GM12878 (cell line): ENCODE results near the gene DMXL1. TPM values are rescaled to one million over a fixed set of nuclear protein-coding genes. Genes with fewer than 3 reads are reported as not detected.

ENCODE experiments used
- ATAC-seq: fragments of 200-7000 bp; cut with Tn5 transposase; 3 replicates; pipeline ENCODE4 v1.9.1; 2020; ENCODE audit warnings: mild to moderate bottlenecking, moderate library complexity
- BruUV-seq: library from RNA; stranded (reverse); fragments of 400-500 nt; replicated peaks from 2 replicates; lab custom pipeline; 2021; lab: Mats Ljungman, UMichigan
- CTCF ChIA-PET: fragments of 300-600 bp; sonication (Branson Sonifier 250); formaldehyde crosslinking; extraction: SDS; loops from one replicate; lab custom pipeline; 2021; ENCODE audit warnings: inconsistent platforms; lab: Yijun Ruan, JAX
- POLR2A ChIA-PET: fragments of 350-600 bp; formaldehyde crosslinking; extraction: SDS; loops from one replicate; lab custom pipeline; 2021; ENCODE audit warnings: inconsistent platforms; lab: Charles Lee
- RAD21 ChIA-PET: fragments of 300-600 bp; sonication (Branson Sonifier 250); formaldehyde crosslinking; loops from one replicate; lab custom pipeline; 2023; ENCODE audit warnings: antibody characterized with exemption; ENCODE audit not compliant: unreplicated experiment; lab: Charles Lee
- SMC1A ChIA-PET: fragments of 300-600 bp; sonication (Branson Sonifier 250); formaldehyde crosslinking; loops from one replicate; lab custom pipeline; 2023; ENCODE audit not compliant: unreplicated experiment, uncharacterized antibody; lab: Charles Lee
- DNase-seq: peaks from one replicate; pipeline ENCODE4 v3.0.0-alpha.2; 2011; ENCODE audit warnings: low read depth, low spot score
- FAIRE-seq: peaks from 3 replicates; lab custom pipeline; 2011; peaks lifted over from hg19 to GRCh38; lab: Jason Lieb, UNC
- H2AFZ ChIP-seq: 2 replicates; pipeline ENCODE4 v1.6.0; 2011; ENCODE audit warnings: low read depth, low read length, control low read depth; ENCODE audit not compliant: control insufficient read depth
- H3K27ac ChIP-seq: 2 replicates; pipeline ENCODE4 v1.5.1; 2011; ENCODE audit warnings: control low read depth; ENCODE audit not compliant: control insufficient read depth, insufficient read depth
- H3K27me3 ChIP-seq, 2 experiments: replicated peaks in 1 of 2; 2 replicates each; pipeline versions ENCODE4 v1.6.0 to v1.6.1; 2011; ENCODE audit warnings: low read length in 1 of 2; ENCODE audit not compliant: control insufficient read depth in 2 of 2, insufficient read depth in 2 of 2
- H3K36me3 ChIP-seq, 2 experiments: 2 replicates each; pipeline ENCODE4 v1.5.1; 2011; ENCODE audit warnings: low read length in 1 of 2; ENCODE audit not compliant: control insufficient read depth in 2 of 2, insufficient read depth in 2 of 2
- H3K4me1 ChIP-seq: 2 replicates; pipeline ENCODE4 v1.6.1; 2011; ENCODE audit warnings: mild to moderate bottlenecking, low read length, moderate library complexity, mixed read lengths; ENCODE audit not compliant: control insufficient read depth, insufficient read depth
- H3K4me2 ChIP-seq: 2 replicates; pipeline ENCODE4 v1.6.0; 2011; ENCODE audit warnings: control low read depth; ENCODE audit not compliant: control insufficient read depth, insufficient read depth
- H3K4me3 ChIP-seq: fragments of 200-600 bp; sonication (generic); 2 replicates; pipeline ENCODE4 v1.5.1; 2016
- H3K79me2 ChIP-seq: 2 replicates; pipeline ENCODE4 v1.6.0; 2011; ENCODE audit warnings: low read length; ENCODE audit not compliant: control insufficient read depth, insufficient read depth
- H3K9ac ChIP-seq: 2 replicates; pipeline ENCODE4 v1.8.0; 2011; ENCODE audit warnings: low read length, control low read depth, mixed read lengths; ENCODE audit not compliant: control insufficient read depth, insufficient read depth
- H3K9me3 ChIP-seq: replicated peaks from 3 replicates; pipeline ENCODE4 v1.5.1; 2011; ENCODE audit warnings: mild to moderate bottlenecking, low read length; ENCODE audit not compliant: control insufficient read depth, insufficient read depth
- H4K20me1 ChIP-seq: 2 replicates; pipeline ENCODE4 v1.6.0; 2011; ENCODE audit not compliant: control insufficient read depth, insufficient read depth
- BRCA1 ChIP-seq: IDR thresholded peaks from 2 replicates; pipeline ENCODE4 v1.6.1; 2011; ENCODE audit warnings: low read depth, low read length, improper control_type of control experiment
- CBX5 ChIP-seq: sonication (generic); IDR thresholded peaks from 2 replicates; pipeline ENCODE4 v1.6.1; 2016; ENCODE audit warnings: low read depth, moderate library complexity, mild to moderate bottlenecking, inconsistent platforms
- CUX1 ChIP-seq: IDR thresholded peaks from 2 replicates; pipeline ENCODE4 v1.6.1; 2012; ENCODE audit warnings: improper control_type of control experiment, low read depth, low read length; ENCODE audit not compliant: insufficient replicate concordance
- IKZF1 ChIP-seq: fragments of 450-650 bp; conservative IDR thresholded peaks from 2 replicates; pipeline ENCODE4 v1.6.1; 2017; ENCODE audit warnings: antibody characterized with exemption, mild to moderate bottlenecking
- MEF2B ChIP-seq: fragments of 450-650 bp; IDR thresholded peaks from 2 replicates; pipeline ENCODE4 v1.6.1; 2018; ENCODE audit warnings: mild to moderate bottlenecking, moderate library complexity; ENCODE audit not compliant: partially characterized antibody, poor library complexity, severe bottlenecking
- NFIC ChIP-seq: IDR thresholded peaks from 2 replicates; pipeline ENCODE4 v1.6.1; 2012; ENCODE audit warnings: low read depth, mild to moderate bottlenecking, inconsistent platforms, low read length, moderate library complexity
- NRF1 ChIP-seq: conservative IDR thresholded peaks from 2 replicates; pipeline ENCODE4 v1.6.1; 2011; ENCODE audit warnings: mild to moderate bottlenecking, low read depth, low read length, improper control_type of control experiment
- RCOR1 ChIP-seq: conservative IDR thresholded peaks from 2 replicates; pipeline ENCODE4 v1.6.1; 2012; ENCODE audit warnings: low read depth, low read length, improper control_type of control experiment
- SP1 ChIP-seq: IDR thresholded peaks from one replicate; pipeline ENCODE4 v1.6.1; 2011; ENCODE audit warnings: low read depth, low read length
- SRF ChIP-seq, 2 experiments: IDR thresholded peaks; 2 replicates each; pipeline ENCODE4 v1.6.1; 2011; ENCODE audit warnings: low read depth in 2 of 2, low read length in 2 of 2, mild to moderate bottlenecking in 1 of 2, moderate library complexity in 1 of 2
- TAF1 ChIP-seq: IDR thresholded peaks from 2 replicates; pipeline ENCODE4 v1.6.1; 2011; ENCODE audit warnings: mild to moderate bottlenecking, low read depth, low read length, borderline replicate concordance
- TCF7 ChIP-seq: IDR thresholded peaks from 2 replicates; pipeline ENCODE4 v1.6.1; 2014; ENCODE audit warnings: antibody characterized with exemption, borderline replicate concordance
- WGBS: methylation state at CpG from one replicate; pipeline ENCODE4 v1.1.6; 2016; ENCODE audit warnings: low lambda C conversion rate; ENCODE audit not compliant: insufficient replicate concordance, insufficient coverage; ENCODE audit errors: missing lambda C conversion rate; 5-methylcytosine and 5-hydroxymethylcytosine counted together
- in situ Hi-C: fragments of 300-500 bp; cut with MboI; formaldehyde crosslinking; loops from 9 replicates; pipeline ENCODE4 v1.14.3; 2018; ENCODE audit warnings: mixed read lengths
- intact Hi-C: fragments of 100-400 bp; cut with micrococcal nuclease; formaldehyde crosslinking; loops from one replicate; pipeline ENCODE4 v1.14.2; 2022; ENCODE audit not compliant: unreplicated experiment
- polyA plus RNA-seq, 11 experiments: library from polyadenylated mRNA; depleted of rRNA in 4 of 11; unstranded in 6 of 11; stranded (reverse) in 5 of 11; fragments of >200 nt; fragmentation: Nextera tagmentation in 4 of 11; fragmentation: Illumina TruSeq in 1 of 11; extraction: Ambion mirVana in 4 of 11; extraction: Trizol in 1 of 11; gene quantifications; 1 replicate in 1 of 11; 2 replicates in 10 of 11; pipeline versions ENCODE4 v1.2.1 to v1.2.3, GENCODE V29; 2011 to 2016; ENCODE audit warnings: inconsistent platforms in 2 of 11, missing spikeins in 2 of 11, low read depth in 1 of 11
- total RNA-seq, 4 experiments: library from RNA; depleted of rRNA in 3 of 4; stranded (reverse); fragments of >200 nt in 3 of 4; fragmentation: Illumina TruSeq in 1 of 4; extraction: Trizol in 1 of 4; gene quantifications; 2 replicates each; pipeline versions ENCODE4 v1.2.1 to v1.2.3, GENCODE V29; 2013 to 2021

The DMXL1 gene
- total and polyA plus RNA-seq, 10 of the 15 experiments (the other 5 are each of a cell fraction or from before 2014, with no cell fraction given) = 9.1 to 67.7 (median 34.1) TPM

GRCh38 chr5:119078861-119079260 is 8.0 kb downstream of the DMXL1 start:
- 100% methylated on average over 1 of the region's 1 CpG for WGBS
- H3K79me2 ChIP-seq = peaks cover 94% of the 10 kb centered on the region

More at GRCh38 chr5:119078861-119079260, 8.0 kb downstream of the DMXL1 start:
- peaks cover 1 to 3% of the 10 kb centered on the region in 2 experiments; a peak in 3 of 4 replicates for H3K36me3 ChIP-seq
- H3K9me3 ChIP-seq = no peaks in the 10 kb centered on the region; the same call in 2 of the 3 replicates
- in situ Hi-C loops (loop anchor here (5.0 kb wide), 1 partner anchor 333 kb away; no protein-coding TSS in a partner anchor), intact Hi-C loops (loop anchor here (10.0 kb wide), 1 partner anchor 354 kb away; no protein-coding TSS in a partner anchor)
- DNase-seq (no peak), ATAC-seq (no peak), FAIRE-seq (no peak)
- H3K27me3 ChIP-seq = no peaks in the 10 kb centered on the region
- ChIA-PET RAD21 (interaction anchor here (0.6 to 1.6 kb wide), 6 partner anchors 8 to 332 kb away, joined by 3 to 6 read pairs (median 4); partner anchors contain the start of genes DMXL1 and DTWD2), CTCF (interaction anchor here (0.9 to 2.6 kb wide), 6 partner anchors 19 to 356 kb away, joined by 3 to 10 read pairs (median 4); partner anchors contain the start of gene DTWD2), POLR2A (interaction anchor here (1.4 to 1.8 kb wide), 3 partner anchors 8 to 57 kb away, joined by 4 to 7 read pairs (median 4); partner anchors contain the start of gene DMXL1), SMC1A (interaction anchor here (0.8 to 3.7 kb wide), 15 partner anchors 8 to 320 kb away, joined by 3 to 19 read pairs (median 3); partner anchors contain the start of gene DMXL1)
- BruUV-seq = no TSS peak
- H2AFZ ChIP-seq = no peak overlapping the region
- peak overlapping the region; percentile 70 for H3K27ac ChIP-seq
- no peaks in the 10 kb centered on the region for H4K20me1 ChIP-seq
- H3K9ac ChIP-seq = no peak overlapping the region
- peaks cover 30% of the 10 kb centered on the region for H3K4me1 ChIP-seq
- H3K4me3 ChIP-seq = peak overlapping the region; percentile 47; the same call in 1 of the 2 replicates
- TF ChIP-seq MEF2B (no peak), RCOR1 (no peak), SP1 (no peak), CBX5 (no peak), SRF (IDR thresholded peaks at IDR 0.05; ENCODE audit: low read depth in 2 of 2, low read length in 2 of 2) (no peak), IKZF1 (no peak), NFIC (no peak), CUX1 (no peak), TCF7 (no peak), NRF1 (no peak), TAF1 (no peak), BRCA1 (no peak)
- peak overlapping the region; percentile 56 for H3K4me2 ChIP-seq
